H4 (cell line): ENCODE data around the gene PCDH15. TPM values are rescaled to one million over a fixed set of nuclear protein-coding genes. Genes with fewer than 3 reads are reported as not detected.
"Not testable (repeated sequence)": the region's sequence is repeated elsewhere in the genome, so short reads cannot be mapped to it uniquely, and the experiment has no call there.

Experiments
- DNase-seq: peaks from one replicate; pipeline ENCODE4 v3.0.0-alpha.2; 2015; ENCODE audit warnings: low spot score
- total RNA-seq: library from RNA; depleted of rRNA; stranded (reverse); fragments of >200 nt; shearing (Covaris generic); gene quantifications from 2 replicates; pipeline ENCODE4 v1.2.3, GENCODE V29; 2014

PCDH15 gene
- total RNA-seq, 1 experiment from 2014 or later, result 0.35 TPM

DNA sequence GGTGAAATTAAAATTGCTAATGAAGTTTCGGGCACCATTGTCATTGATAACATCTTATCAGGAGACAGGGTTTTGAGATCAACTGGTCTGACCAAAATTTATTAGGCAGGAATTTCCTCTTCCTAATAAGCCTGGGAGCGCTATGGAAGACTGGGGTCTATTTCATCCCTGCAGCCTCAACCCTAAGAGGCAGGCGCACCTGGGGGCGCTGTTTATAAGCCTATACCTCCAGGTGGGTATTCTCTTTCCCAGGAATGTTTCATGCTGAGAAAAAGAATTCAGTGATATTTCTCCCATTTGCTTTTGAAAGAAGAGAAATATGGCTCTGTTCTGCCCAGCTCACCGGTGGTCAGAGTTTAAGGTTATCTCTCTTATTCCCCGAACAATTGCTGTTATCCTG, 406.4 kb downstream of the PCDH15 start:
- DNase-seq, result not testable (repeated sequence)

- DNase-seq, result no peak
These were observed 428.9 kb downstream of the PCDH15 start for GRCh38 chr10:54372179-54372578.

GRCh38 chr10:54368984-54369383, 432.0 kb downstream of the PCDH15 start:
- DNase-seq, result peak; percentile 6

- no peak for DNase-seq
These were observed 437.6 kb downstream of the PCDH15 start for GRCh38 chr10:54363390-54363789.

DNA sequence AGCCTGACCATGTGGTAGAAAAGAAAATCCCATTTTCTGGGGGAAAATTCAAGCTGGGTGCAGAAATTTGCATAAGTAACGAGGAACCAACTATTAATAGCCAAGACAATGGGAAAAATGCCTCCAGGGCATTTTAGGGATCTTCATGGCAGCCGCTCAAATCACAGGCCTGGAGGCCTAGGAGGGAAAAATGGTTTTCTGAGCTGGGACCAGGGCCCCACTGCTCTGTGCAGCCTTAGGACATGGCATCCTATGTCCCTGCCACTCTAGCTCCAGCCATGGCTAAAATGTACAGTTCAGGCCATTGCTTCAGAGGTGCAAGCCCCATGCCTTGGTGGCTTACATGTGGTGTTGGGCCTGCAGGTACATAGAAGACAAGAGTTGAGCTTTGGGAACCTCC, 459.0 kb downstream of the PCDH15 start:
- DNase-seq, result no peak

DNA sequence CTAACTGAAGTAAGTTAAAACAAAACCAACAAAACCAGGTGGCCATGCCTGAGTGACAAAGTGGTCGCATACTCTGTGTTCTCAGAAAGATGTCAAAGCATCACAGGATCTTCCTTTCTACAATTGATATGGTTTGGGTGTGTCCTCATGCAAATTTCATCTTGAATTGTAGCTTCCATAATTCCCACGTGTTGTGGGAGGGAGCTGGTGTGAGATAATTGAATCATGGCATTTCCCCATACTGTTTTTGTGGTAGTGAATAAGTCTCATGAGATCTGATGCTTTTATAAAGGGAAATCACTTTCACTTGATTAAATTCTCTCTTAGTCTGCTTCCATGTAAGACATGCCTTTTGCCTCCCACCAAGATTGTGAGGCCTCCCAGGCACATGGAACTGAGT, 465.7 kb downstream of the PCDH15 start:
- no peak for DNase-seq

GRCh38 chr10:54319341-54319740, 481.7 kb downstream of the PCDH15 start:
- no peak for DNase-seq

GRCh38 chr10:54318470-54318869, 482.6 kb downstream of the PCDH15 start:
- no peak for DNase-seq

DNA sequence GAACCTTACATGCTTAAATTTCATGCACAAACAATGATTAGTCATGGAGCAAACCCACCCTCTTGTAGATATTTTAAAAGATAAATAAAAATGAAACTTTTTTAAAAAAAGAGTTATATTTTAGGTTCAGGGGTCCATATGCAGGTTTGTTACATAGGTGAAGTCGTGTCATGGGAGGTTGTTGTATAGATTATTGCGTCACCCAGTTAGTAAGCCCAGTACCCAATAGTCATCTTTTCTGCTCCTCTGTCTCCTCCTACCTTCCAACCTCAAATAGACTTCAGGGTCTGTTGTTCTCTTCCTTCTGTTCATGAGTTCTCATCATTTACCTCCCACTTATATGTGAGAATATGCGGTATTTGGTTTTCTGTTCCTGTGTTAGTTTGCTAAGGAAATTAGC, 486.6 kb downstream of the PCDH15 start:
- DNase-seq, result no peak

DNA sequence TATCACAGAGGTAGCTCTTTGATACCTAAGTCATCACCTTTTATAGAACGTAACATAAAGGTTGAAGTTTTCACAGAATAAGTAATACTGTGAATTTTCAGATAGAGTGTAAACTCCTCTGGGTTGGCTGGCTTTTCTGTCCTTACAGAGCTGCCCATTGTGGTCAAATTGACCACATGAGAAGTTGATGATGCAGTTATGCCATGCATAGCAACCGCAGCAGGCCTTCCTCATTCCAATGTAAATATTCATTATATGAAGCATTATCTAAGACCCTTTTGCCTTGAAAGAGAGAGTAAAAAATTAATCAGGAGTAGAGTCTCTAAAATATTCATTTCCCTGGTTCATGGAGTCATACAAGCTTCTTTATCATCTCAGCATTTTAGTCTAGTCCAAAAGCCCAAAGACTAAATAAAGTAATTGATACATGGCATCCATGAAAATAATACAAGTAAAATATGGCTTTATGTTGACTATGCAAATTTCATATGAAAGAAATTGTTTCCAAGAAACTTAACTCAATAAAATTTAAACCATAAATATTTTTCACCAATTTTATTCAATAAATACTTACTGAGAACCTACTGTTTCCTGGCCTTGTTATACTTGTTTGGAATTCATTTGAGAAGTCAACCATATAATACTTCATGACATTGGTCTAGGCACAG, 516.4 kb downstream of the PCDH15 start:
- DNase-seq, result peak; percentile 52

DNA sequence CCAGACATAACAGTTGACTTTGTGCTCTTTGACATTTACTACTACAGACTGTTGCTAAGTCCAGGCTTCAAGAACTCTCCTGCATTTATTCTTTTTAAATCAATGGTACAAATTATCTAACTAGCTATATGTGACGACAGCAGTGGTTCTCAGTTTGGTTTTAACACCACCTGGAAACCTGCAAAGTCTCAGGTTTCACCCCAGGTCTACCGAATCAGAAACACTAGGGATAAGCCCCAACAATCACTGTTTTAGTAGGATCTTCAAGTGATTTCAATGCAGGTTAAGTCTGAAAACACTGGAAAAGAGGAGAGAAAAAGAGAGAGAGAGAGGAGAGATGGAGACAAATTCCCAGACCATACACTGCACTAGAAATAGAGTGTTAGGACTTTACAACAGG, 519.0 kb downstream of the PCDH15 start:
- DNase-seq, result no peak

DNA sequence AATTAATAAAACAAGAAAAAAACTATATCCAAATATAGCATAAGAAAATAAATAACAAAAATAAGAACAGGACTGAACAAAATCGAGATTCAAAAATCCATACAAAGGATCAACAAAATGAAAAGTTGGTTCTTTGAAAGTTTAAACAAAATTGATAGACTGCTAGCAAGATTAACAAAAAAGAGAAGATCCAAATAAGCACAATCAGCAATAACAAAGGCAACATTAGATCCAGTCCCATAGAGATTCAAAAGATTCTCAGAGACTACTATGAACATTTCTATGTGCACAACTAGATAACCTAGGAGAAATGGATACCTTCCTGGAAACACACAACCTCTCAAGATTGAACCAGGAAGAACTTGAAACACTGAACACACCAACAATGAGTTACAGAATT, 534.6 kb downstream of the PCDH15 start:
- DNase-seq, result no peak

DNA sequence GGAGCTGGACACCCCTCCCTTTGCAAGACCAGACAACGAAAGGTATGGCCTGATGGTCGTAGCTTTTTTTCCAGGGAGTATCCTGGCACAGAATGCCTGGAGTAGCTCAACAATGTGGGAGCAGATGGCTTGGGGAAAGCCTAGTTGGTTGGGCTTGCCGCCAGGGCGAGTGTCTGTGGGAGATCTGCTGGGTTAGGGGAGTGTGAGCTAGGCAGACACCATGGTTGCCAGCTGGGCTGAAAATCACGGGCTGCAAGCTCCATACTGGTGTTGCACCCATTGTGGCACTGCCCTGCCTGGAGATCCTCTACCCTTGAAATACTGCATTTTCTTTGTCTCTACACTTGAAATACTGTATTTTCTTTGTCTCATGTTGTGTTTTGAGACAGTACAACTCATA, 538.3 kb downstream of the PCDH15 start:
- DNase-seq, result no peak

DNA sequence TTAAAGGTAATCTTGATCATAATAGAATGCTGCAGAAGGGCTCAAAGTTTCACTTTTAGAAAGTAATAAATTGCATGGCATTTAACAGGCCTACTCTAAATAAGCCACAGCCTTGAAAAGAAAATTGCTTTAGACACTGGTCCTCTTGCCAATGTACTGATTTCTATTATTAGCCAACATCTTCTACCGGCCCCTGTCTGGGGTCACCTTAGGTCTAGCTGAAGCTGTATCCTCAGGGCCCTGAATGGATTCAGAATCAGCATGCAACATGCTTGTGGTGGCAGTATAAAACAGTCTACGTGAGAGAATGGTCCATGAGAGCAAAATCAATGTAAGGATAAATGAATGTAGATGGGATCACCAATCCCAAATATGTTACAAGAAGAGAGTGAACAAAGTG, 541.9 kb downstream of the PCDH15 start:
- no peak for DNase-seq

DNA sequence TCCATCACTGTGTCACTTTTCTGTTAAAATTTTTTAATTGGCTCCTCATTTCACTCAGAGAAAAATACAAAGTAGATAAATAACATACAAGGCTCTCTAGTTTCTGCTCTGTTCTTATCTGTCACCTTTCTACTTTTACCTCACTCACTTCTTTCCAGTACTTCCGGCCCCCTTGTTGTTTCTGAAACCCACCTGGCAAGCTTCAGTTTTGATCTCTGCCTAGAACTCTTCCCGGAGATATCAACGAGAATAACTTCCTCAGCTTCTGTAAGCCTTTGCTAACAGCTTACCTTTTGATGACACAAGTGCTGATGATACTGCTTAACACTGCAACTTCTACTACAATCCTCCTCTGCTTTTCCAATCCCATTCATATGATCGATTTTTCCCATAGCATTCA, 566.2 kb downstream of the PCDH15 start:
- no peak for DNase-seq

- no peak for DNase-seq
These were observed 597.6 kb downstream of the PCDH15 start for GRCh38 chr10:54203401-54203800.

DNA sequence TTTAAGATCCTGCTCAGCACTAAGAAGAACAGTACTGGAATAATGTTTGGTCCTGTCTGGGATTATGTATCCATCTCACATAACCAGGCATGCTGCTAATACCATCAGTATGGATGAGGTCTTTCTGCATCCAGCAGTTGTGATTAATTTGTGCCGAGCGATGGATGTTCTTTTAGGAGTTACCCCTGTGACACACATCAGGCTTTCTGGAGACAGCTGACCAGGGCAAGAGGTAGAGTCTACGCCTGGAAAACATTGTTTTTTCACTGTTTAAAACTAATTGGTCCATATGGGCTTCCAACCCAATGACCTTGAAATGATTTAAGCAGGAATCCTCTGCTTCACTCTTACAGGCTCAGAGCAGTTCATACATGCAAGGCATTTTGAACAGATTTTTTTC, 603.0 kb downstream of the PCDH15 start:
- DNase-seq, result no peak

- no peak for DNase-seq
These were observed 606.2 kb downstream of the PCDH15 start for GRCh38 chr10:54194806-54195205.

GRCh38 chr10:54159924-54160323, 641.1 kb downstream of the PCDH15 start:
- DNase-seq, result no peak

GRCh38 chr10:54148508-54148907, 652.5 kb downstream of the PCDH15 start:
- no peak for DNase-seq

DNA sequence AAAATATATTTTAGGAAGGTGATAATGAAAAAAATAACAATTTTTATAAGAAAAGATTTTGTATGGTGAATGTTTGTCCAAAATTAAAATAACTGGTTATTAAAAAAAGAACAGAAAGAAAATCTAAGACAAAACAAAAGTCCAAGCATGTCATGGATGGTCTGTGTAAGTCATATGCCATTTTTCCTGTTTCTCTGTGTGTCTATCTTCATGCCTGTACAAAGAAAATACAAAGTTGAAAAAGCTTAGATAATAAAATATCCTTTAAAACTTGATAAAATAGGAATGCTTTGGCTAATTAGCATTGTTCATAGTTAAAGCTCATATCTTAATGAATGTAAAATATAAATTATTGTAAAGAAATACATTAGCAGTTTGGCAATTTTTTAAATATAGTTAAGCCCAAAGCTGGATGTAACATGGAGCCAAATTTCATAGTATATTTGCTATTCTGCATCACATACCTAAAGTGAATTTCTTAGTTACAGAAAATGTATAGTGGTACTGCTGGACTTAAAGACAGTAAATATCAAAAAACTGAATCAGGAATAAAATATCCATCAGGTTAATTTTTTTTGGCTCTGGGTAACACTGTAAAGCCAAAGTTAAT, 661.1 kb downstream of the PCDH15 start:
- no peak for DNase-seq

DNA sequence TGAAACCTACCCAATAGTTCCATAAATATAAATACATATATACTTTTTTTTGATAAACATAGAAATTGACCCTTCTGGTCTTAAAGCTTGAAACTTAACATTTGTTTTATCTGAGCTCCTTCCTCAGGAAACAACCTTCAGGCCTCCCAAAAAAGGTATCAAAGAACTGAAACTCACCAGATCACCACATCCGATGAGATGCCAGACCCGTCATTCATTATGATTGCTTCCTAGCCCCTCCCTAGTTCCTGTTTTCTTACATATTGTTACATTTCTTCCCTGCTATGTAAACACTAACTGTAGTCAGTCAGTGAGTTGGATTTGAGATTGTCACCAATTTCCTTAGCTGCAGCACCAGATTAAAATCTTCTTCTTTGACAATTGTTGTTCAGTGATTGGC, 663.6 kb downstream of the PCDH15 start:
- no peak for DNase-seq

DNA sequence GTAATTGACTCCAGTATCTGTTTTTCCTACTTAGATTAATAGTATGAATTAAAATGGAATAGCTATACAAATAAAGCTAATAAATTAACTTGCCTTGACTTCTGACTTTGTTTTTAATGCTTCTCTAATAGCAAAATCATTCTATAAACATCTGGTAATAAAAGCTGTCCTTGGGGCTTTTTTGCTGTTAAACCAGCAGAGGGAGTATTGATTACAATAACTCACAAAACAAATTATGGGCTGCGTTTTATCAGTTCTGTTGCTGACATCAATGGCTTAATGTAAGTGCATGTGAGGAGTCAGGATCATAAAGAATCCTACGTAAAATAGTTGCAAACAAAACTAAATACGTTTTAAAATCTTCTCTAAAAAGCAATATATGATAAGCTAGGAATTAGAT, 667.8 kb downstream of the PCDH15 start:
- no peak for DNase-seq

- DNase-seq, result no peak
These were observed 669.2 kb downstream of the PCDH15 start for GRCh38 chr10:54131833-54132232.
